D341Med (cell line): ENCODE measurements around the gene TMX3.
A peak's percentile ranks its signal among the peaks of the same experiment; 100 is the strongest.

Experiments
- DNase-seq: peaks from one replicate; pipeline ENCODE4 v3.0.0; 2012; ENCODE audit warnings: low spot score

Gene TMX3

GRCh38 chr18:68707646-68708045 lies 7.3 kb downstream of the TMX3 start:
- DNase-seq, result no peak

GRCh38 chr18:68705119-68705518 lies 9.8 kb downstream of the TMX3 start:
- no peak for DNase-seq

- no peak for DNase-seq
Observed at GRCh38 chr18:68703326-68703725, 11.6 kb downstream of the TMX3 start.

GRCh38 chr18:68701353-68701752 lies 13.6 kb downstream of the TMX3 start:
- DNase-seq, result no peak

GRCh38 chr18:68699043-68699442 lies 15.9 kb downstream of the TMX3 start:
- no peak for DNase-seq

GRCh38 chr18:68696937-68697336 lies 18.0 kb downstream of the TMX3 start:
- DNase-seq, result no peak

- DNase-seq, result no peak
Observed at GRCh38 chr18:68694316-68694715, 20.6 kb downstream of the TMX3 start.

GRCh38 chr18:68693091-68693815 lies 21.7 kb downstream of the TMX3 start:
- DNase-seq, result no peak

GRCh38 chr18:68679528-68679927 lies 35.4 kb downstream of the TMX3 start:
- no peak for DNase-seq

- DNase-seq, result no peak
Observed at GRCh38 chr18:68676913-68677312, 38.0 kb downstream of the TMX3 start.

GRCh38 chr18:68667121-68667520 lies 47.8 kb downstream of the TMX3 start:
- DNase-seq, result no peak

- DNase-seq, result no peak
Observed at GRCh38 chr18:68666381-68666780, 48.5 kb downstream of the TMX3 start.

- DNase-seq, result no peak
Observed at GRCh38 chr18:68665628-68666027, 49.3 kb downstream of the TMX3 start.

- no peak for DNase-seq
Observed at GRCh38 chr18:68662754-68663153, 52.2 kb downstream of the TMX3 start.

- peak; percentile 53 for DNase-seq
Observed at GRCh38 chr18:68660354-68661183, 54.3 kb downstream of the TMX3 start.

GRCh38 chr18:68648191-68648590 lies 66.7 kb downstream of the TMX3 start:
- DNase-seq, result no peak

GRCh38 chr18:68642003-68642402 lies 72.9 kb downstream of the TMX3 start:
- no peak for DNase-seq

GRCh38 chr18:68640861-68641260 lies 74.0 kb downstream of the TMX3 start:
- no peak for DNase-seq

GRCh38 chr18:68638613-68639012 lies 76.3 kb downstream of the TMX3 start:
- DNase-seq, result no peak

- DNase-seq, result no peak
Observed at GRCh38 chr18:68627812-68628211, 87.1 kb downstream of the TMX3 start.
